Left ventricle myocardium inferior (tissue), 1 donor: ENCODE results near the gene SMC6. TPM values are rescaled to one million over a fixed set of nuclear protein-coding genes. Genes with fewer than 3 reads are reported as not detected.

Source experiments
- DNase-seq: peaks from one replicate; pipeline ENCODE4 v3.0.0-alpha.2; 2020
- H3K27ac ChIP-seq: fragments of 200-600 bp; replicated peaks from 2 replicates; pipeline ENCODE4 v1.8.0; 2021
- H3K27me3 ChIP-seq: fragments of 200-600 bp; 2 replicates; pipeline ENCODE4 v1.8.0; 2021; ENCODE audit warnings: low read depth
- H3K36me3 ChIP-seq: fragments of 200-600 bp; 2 replicates; pipeline ENCODE4 v1.8.0; 2021
- H3K4me1 ChIP-seq: fragments of 200-600 bp; 2 replicates; pipeline ENCODE4 v1.8.0; 2021
- H3K4me3 ChIP-seq: fragments of 200-600 bp; 2 replicates; pipeline ENCODE4 v1.8.0; 2021; ENCODE audit warnings: mild to moderate bottlenecking, moderate library complexity
- H3K9me3 ChIP-seq: fragments of 200-600 bp; replicated peaks from 2 replicates; pipeline ENCODE4 v1.8.0; 2021
- intact Hi-C: fragments of 100-400 bp; cut with micrococcal nuclease; formaldehyde crosslinking; loops from one replicate; pipeline ENCODE4 v1.11.0; 2022
- total RNA-seq: library from RNA; stranded (reverse); fragmentation: NEBNext Ultra II Directional; extraction: Animal tissue kit (Norgen Biotek cat#: 25700); gene quantifications from one replicate; pipeline ENCODE4 v1.2.1, GENCODE V29; 2021
- TF ChIP-seq, protein P1 (sequence below): fragments of 200-600 bp; IDR thresholded peaks from 2 replicates; pipeline ENCODE4 v1.8.0; 2021; ENCODE audit warnings: antibody characterized with exemption, mild to moderate bottlenecking, borderline replicate concordance
- donor health status: DM: no; HTN: yes; CAD: no; lungs with severe emphysema.

The SMC6 gene
- total RNA-seq, 1 donor from 2014 or later: 13.3 TPM

DNA sequence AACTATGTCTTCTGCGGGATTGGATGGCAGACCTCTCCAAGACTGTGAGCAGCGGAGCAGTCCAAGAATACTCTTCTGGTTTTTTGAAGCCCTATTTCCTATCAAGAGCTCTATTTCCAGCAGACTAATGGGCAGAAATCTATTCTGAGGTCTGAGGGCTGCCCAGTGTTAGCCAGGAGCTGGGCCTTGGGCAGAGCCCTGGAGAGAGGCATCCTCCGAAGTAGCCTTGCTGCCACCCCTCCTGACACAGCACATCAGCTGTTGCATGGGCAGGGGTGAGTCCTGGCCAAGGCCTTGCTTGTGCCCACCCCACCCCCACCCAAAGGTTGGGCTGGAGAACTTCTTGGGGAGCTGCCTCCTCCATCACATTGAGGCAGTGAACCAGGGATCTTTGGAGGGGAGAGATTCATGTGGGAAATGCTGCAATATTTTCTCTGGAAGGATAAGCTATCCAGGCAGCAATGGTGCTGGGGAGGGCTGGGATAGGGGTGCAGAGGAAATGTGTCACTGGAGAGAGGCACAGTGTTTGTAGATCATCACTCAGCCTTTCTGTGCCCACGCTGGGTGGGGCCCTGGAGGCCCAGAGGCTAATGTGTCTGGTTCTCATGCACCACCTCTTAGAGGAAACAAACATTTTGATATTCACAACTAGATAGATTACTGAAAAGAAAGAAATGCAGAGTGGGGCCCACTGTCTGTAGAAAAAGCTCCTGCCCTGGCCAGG lies 108.5 kb downstream of the SMC6 start:
- intact Hi-C loops: no loop called here
- peak overlapping the region; percentile 24 for H3K27ac ChIP-seq
- DNase-seq: no peak

DNA sequence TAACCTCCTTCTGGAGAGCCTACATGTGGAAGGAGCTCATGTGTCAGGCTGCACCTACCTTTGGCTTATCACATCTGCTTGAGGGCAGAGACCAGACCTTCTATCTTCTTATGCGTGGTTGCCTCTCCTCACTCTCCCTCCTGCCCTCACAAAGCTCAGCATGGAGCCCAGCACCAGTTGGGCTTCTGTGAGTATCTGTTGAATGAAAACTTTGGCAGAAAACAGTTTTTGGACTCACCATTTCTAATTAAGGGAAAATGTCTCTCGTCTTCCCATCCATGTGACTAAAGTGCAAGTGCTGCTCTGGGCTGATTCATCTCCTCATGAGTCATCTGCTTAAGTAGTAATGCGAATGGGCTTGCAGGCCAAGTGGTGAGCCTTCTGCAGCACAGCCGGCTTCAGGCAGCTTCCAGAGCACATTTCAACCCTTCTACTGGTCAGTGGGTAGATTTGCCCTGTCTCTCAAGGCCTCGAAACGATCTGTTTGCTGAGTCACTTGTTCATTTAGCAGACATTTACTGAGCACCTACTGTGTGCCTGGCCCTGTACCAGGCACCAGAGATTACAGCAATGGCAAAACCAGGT lies 110.5 kb downstream of the SMC6 start:
- Histone ChIP-seq H3K9me3 (no peaks in the 10 kb centered on the region), H3K36me3 (no peaks in the 10 kb centered on the region), H3K27ac (no peak overlapping the region), H3K4me1 (peaks cover 41% of the 10 kb centered on the region), H3K27me3 (no peaks in the 10 kb centered on the region), H3K4me3 (no peak overlapping the region)
- TF ChIP-seq, protein P1, sequence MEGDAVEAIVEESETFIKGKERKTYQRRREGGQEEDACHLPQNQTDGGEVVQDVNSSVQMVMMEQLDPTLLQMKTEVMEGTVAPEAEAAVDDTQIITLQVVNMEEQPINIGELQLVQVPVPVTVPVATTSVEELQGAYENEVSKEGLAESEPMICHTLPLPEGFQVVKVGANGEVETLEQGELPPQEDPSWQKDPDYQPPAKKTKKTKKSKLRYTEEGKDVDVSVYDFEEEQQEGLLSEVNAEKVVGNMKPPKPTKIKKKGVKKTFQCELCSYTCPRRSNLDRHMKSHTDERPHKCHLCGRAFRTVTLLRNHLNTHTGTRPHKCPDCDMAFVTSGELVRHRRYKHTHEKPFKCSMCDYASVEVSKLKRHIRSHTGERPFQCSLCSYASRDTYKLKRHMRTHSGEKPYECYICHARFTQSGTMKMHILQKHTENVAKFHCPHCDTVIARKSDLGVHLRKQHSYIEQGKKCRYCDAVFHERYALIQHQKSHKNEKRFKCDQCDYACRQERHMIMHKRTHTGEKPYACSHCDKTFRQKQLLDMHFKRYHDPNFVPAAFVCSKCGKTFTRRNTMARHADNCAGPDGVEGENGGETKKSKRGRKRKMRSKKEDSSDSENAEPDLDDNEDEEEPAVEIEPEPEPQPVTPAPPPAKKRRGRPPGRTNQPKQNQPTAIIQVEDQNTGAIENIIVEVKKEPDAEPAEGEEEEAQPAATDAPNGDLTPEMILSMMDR: no peak
- intact Hi-C loops: no loop called here
- no peak for DNase-seq

More for the DNA sequence above, 108.5 kb downstream of the SMC6 start:
- no peak overlapping the region for H3K4me3 ChIP-seq
- H3K27me3 ChIP-seq: no peaks in the 10 kb centered on the region
- TF ChIP-seq, protein P1: no peak
- peaks cover 41% of the 10 kb centered on the region for H3K4me1 ChIP-seq
- H3K9me3 ChIP-seq: no peaks in the 10 kb centered on the region
- no peaks in the 10 kb centered on the region for H3K36me3 ChIP-seq

- no peaks in the 10 kb centered on the region for H3K9me3 ChIP-seq
- no peaks in the 10 kb centered on the region for H3K36me3 ChIP-seq
- H3K4me1 ChIP-seq: peaks cover 29% of the 10 kb centered on the region
- intact Hi-C loops: no loop called here
- TF ChIP-seq, protein P1: no peak
- H3K27me3 ChIP-seq: no peaks in the 10 kb centered on the region
- H3K4me3 ChIP-seq: no peak overlapping the region
- DNase-seq: no peak
- no peak overlapping the region for H3K27ac ChIP-seq
Measured at GRCh38 chr2:17640406-17640805, 113.2 kb downstream of the SMC6 start.

DNA sequence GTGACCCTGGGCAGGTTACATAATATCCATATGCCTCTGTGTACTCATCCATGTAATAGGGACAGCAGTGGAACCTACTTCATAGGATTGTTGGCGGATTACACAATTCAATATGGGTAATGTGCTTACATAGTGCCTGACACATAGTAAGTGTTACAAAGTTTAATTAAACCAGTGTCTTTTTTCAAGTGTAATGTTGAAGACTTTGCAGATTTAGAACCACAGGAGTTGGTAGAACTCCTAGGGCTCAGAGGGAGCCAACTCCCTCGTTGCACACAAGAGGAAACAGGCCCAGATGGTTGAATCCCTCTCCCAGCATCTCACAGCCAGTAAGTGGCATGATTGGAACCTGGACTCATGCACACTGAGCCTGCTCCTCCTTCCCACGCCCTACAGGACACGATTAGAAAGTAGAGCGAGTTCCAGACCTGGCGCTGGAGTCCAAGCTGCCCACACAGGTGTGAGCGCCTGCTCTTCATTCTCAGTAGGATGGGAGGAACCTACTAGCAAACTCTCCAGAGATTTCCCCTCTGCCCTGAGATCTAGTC lies 115.3 kb downstream of the SMC6 start:
- H3K9me3 ChIP-seq: no peaks in the 10 kb centered on the region
- no peaks in the 10 kb centered on the region for H3K36me3 ChIP-seq
- TF ChIP-seq, protein P1: no peak
- H3K4me3 ChIP-seq: no peak overlapping the region
- no peaks in the 10 kb centered on the region for H3K27me3 ChIP-seq
- no peak overlapping the region for H3K27ac ChIP-seq
- intact Hi-C loops: no loop called here
- H3K4me1 ChIP-seq: peaks cover 28% of the 10 kb centered on the region
- DNase-seq: no peak

- Histone ChIP-seq H3K4me1 (peaks cover 28% of the 10 kb centered on the region), H3K4me3 (no peak overlapping the region), H3K27me3 (no peaks in the 10 kb centered on the region), H3K27ac (no peak overlapping the region), H3K36me3 (no peaks in the 10 kb centered on the region), H3K9me3 (no peaks in the 10 kb centered on the region)
- TF ChIP-seq, protein P1: no peak
- no peak for DNase-seq
- intact Hi-C loops: no loop called here
Measured at GRCh38 chr2:17637131-17637906, 116.3 kb downstream of the SMC6 start.
